SK-N-SH treated with all-trans-retinoic acid at 6 μM for 48 hours (cell line): ENCODE measurements around the gene INCENP.

Source experiments
- ATAC-seq: fragments of 200-7000 bp; cut with Tn5 transposase; 3 replicates; pipeline ENCODE4 v1.9.1; 2020; ENCODE audit warnings: mild to moderate bottlenecking, moderate library complexity
- ARNTL ChIP-seq: fragments of 450-650 bp; formaldehyde crosslinking; IDR thresholded peaks from 2 replicates; pipeline ENCODE4 v1.5.0; 2020; ENCODE audit warnings: low read depth, mild to moderate bottlenecking, moderate library complexity, borderline replicate concordance
- BACH2 ChIP-seq: fragments of 250-450 bp; sonication (Bioruptor Pico); IDR thresholded peaks from 2 replicates; pipeline ENCODE4 v1.9.0; 2021; ENCODE audit warnings: mild to moderate bottlenecking, borderline replicate concordance
- CSDC2 ChIP-seq: fragments of 250-450 bp; sonication (Bioruptor Pico); IDR thresholded peaks from 2 replicates; pipeline ENCODE4 v1.5.0; 2020; ENCODE audit warnings: mild to moderate bottlenecking, moderate library complexity
- ESRRG ChIP-seq: fragments of 250-450 bp; sonication (Bioruptor Pico); IDR thresholded peaks from 2 replicates; pipeline ENCODE4 v1.6.1; 2021; ENCODE audit warnings: mild to moderate bottlenecking
- GLIS3 ChIP-seq: fragments of 250-450 bp; sonication (Bioruptor Pico); IDR thresholded peaks from 2 replicates; pipeline ENCODE4 v1.5.0; 2020; ENCODE audit warnings: mild to moderate bottlenecking, moderate library complexity
- ISL1 ChIP-seq: fragments of 250-450 bp; sonication (Bioruptor Pico); IDR thresholded peaks from 2 replicates; pipeline ENCODE4 v2.1.2; 2022; ENCODE audit warnings: mild to moderate bottlenecking, moderate library complexity
- OSR1 ChIP-seq: fragments of 250-450 bp; sonication (Bioruptor Pico); IDR thresholded peaks from 2 replicates; pipeline ENCODE4 v1.8.0; 2022; ENCODE audit warnings: moderate library complexity, mild to moderate bottlenecking, inconsistent platforms
- PATZ1 ChIP-seq: fragments of 250-450 bp; sonication (Bioruptor Pico); IDR thresholded peaks from 2 replicates; pipeline ENCODE4 v1.8.0; 2020; ENCODE audit warnings: mild to moderate bottlenecking, moderate library complexity, borderline replicate concordance
- POU6F1 ChIP-seq: fragments of 250-450 bp; sonication (Bioruptor Pico); IDR thresholded peaks from 2 replicates; pipeline ENCODE4 v1.8.0; 2021; ENCODE audit warnings: low read depth, mild to moderate bottlenecking, moderate library complexity, borderline replicate concordance
- PPARA ChIP-seq: fragments of 250-450 bp; sonication (Bioruptor Pico); IDR thresholded peaks from 2 replicates; pipeline ENCODE4 v1.5.0; 2020; ENCODE audit warnings: mild to moderate bottlenecking, borderline replicate concordance
- RARB ChIP-seq: fragments of 250-450 bp; sonication (Bioruptor Pico); IDR thresholded peaks from 2 replicates; pipeline ENCODE4 v1.8.0; 2021; ENCODE audit warnings: mild to moderate bottlenecking, moderate library complexity
- SNAI2 ChIP-seq: fragments of 250-450 bp; sonication (Bioruptor Pico); IDR thresholded peaks from 2 replicates; pipeline ENCODE4 v1.5.0; 2020; ENCODE audit warnings: mild to moderate bottlenecking, moderate library complexity
- TCF4 ChIP-seq: fragments of 250-450 bp; sonication (Bioruptor Pico); IDR thresholded peaks from 2 replicates; pipeline ENCODE4 v1.8.0; 2021; ENCODE audit warnings: mild to moderate bottlenecking, moderate library complexity, borderline replicate concordance
- TOX ChIP-seq: fragments of 250-450 bp; sonication (Bioruptor Pico); IDR thresholded peaks from 2 replicates; pipeline ENCODE4 v1.8.0; 2021; ENCODE audit warnings: mild to moderate bottlenecking, moderate library complexity, borderline replicate concordance
- ZC3H10 ChIP-seq: fragments of 250-450 bp; sonication (Bioruptor Pico); IDR thresholded peaks from 2 replicates; pipeline ENCODE4 v1.5.1; 2021; ENCODE audit warnings: mild to moderate bottlenecking, moderate library complexity
- ZFP3 ChIP-seq: fragments of 250-450 bp; sonication (Bioruptor Pico); IDR thresholded peaks from 2 replicates; pipeline ENCODE4 v1.5.0; 2020; ENCODE audit warnings: mild to moderate bottlenecking, moderate library complexity
- ZNF565 ChIP-seq: fragments of 450-650 bp; formaldehyde crosslinking; conservative IDR thresholded peaks from 2 replicates; pipeline ENCODE4 v1.5.0; 2020; ENCODE audit warnings: low read depth, mild to moderate bottlenecking, moderate library complexity
- ZNF70 ChIP-seq: fragments of 450-650 bp; formaldehyde crosslinking; IDR thresholded peaks from 2 replicates; pipeline ENCODE4 v1.5.0; 2020; ENCODE audit warnings: mild to moderate bottlenecking, moderate library complexity
- ZNF8 ChIP-seq: fragments of 450-650 bp; formaldehyde crosslinking; IDR thresholded peaks from 2 replicates; pipeline ENCODE4 v1.5.0; 2020; ENCODE audit warnings: mild to moderate bottlenecking, moderate library complexity
- TF ChIP-seq, protein P1 (sequence below): fragments of 250-450 bp; sonication (Bioruptor Pico); IDR thresholded peaks from 2 replicates; pipeline ENCODE4 v1.5.0; 2020; ENCODE audit warnings: mild to moderate bottlenecking, moderate library complexity
- TF ChIP-seq, protein P2 (sequence below): fragments of 250-450 bp; sonication (Bioruptor Pico); IDR thresholded peaks from 2 replicates; pipeline ENCODE4 v1.5.1; 2021; ENCODE audit warnings: mild to moderate bottlenecking, moderate library complexity

The INCENP gene

GRCh38 chr11:62103141-62103540 is 20.7 kb upstream of the INCENP start:
- TF ChIP-seq RARB (CRISPR knock-in tag) (no peak), PPARA (no peak), ZNF565 (CRISPR knock-in tag) (no peak), ARNTL (CRISPR knock-in tag) (no peak), BACH2 (CRISPR knock-in tag) (no peak), TOX (CRISPR knock-in tag) (no peak), SNAI2 (CRISPR knock-in tag) (no peak), ZNF70 (CRISPR knock-in tag) (no peak), ZFP3 (CRISPR knock-in tag) (no peak), POU6F1 (CRISPR knock-in tag) (no peak), ESRRG (CRISPR knock-in tag) (no peak), ZNF8 (CRISPR knock-in tag) (no peak), CSDC2 (CRISPR knock-in tag) (no peak), ZC3H10 (CRISPR knock-in tag) (no peak), ISL1 (CRISPR knock-in tag) (no peak)
- TF ChIP-seq, protein P1, sequence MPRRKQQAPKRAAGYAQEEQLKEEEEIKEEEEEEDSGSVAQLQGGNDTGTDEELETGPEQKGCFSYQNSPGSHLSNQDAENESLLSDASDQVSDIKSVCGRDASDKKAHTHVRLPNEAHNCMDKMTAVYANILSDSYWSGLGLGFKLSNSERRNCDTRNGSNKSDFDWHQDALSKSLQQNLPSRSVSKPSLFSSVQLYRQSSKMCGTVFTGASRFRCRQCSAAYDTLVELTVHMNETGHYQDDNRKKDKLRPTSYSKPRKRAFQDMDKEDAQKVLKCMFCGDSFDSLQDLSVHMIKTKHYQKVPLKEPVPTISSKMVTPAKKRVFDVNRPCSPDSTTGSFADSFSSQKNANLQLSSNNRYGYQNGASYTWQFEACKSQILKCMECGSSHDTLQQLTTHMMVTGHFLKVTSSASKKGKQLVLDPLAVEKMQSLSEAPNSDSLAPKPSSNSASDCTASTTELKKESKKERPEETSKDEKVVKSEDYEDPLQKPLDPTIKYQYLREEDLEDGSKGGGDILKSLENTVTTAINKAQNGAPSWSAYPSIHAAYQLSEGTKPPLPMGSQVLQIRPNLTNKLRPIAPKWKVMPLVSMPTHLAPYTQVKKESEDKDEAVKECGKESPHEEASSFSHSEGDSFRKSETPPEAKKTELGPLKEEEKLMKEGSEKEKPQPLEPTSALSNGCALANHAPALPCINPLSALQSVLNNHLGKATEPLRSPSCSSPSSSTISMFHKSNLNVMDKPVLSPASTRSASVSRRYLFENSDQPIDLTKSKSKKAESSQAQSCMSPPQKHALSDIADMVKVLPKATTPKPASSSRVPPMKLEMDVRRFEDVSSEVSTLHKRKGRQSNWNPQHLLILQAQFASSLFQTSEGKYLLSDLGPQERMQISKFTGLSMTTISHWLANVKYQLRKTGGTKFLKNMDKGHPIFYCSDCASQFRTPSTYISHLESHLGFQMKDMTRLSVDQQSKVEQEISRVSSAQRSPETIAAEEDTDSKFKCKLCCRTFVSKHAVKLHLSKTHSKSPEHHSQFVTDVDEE: no peak
- TF ChIP-seq, protein P2, sequence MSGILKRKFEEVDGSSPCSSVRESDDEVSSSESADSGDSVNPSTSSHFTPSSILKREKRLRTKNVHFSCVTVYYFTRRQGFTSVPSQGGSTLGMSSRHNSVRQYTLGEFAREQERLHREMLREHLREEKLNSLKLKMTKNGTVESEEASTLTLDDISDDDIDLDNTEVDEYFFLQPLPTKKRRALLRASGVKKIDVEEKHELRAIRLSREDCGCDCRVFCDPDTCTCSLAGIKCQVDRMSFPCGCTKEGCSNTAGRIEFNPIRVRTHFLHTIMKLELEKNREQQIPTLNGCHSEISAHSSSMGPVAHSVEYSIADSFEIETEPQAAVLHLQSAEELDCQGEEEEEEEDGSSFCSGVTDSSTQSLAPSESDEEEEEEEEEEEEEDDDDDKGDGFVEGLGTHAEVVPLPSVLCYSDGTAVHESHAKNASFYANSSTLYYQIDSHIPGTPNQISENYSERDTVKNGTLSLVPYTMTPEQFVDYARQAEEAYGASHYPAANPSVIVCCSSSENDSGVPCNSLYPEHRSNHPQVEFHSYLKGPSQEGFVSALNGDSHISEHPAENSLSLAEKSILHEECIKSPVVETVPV (CRISPR knock-in tag): no peak
- ATAC-seq: no peak

DNA sequence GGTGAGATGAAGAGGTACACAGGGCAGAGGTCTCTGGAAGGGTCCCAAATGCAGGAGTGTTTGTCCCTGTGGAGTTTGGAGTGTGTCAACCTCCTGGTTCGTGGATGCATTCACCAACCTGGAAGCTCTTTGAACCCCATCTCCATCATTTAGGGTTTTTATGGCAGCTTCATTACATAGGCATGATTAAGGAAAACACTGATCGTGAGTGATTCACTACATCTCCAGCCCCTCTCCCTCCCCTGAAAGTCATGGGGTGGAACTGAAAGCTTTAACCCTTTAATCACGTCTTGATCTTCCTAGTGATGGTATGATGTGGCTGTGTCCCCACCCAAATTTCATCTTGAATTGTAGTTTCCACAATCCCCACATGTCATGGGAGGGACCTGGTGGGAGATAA is 19.8 kb upstream of the INCENP start:
- ATAC-seq: no peak
- TF ChIP-seq ZNF8 (CRISPR knock-in tag) (no peak), RARB (CRISPR knock-in tag) (no peak), ISL1 (CRISPR knock-in tag) (no peak), POU6F1 (CRISPR knock-in tag) (no peak), ZFP3 (CRISPR knock-in tag) (no peak), SNAI2 (CRISPR knock-in tag) (no peak), OSR1 (CRISPR knock-in tag) (no peak)
- TF ChIP-seq, protein P1: no peak

GRCh38 chr11:62104816-62105653 is 18.8 kb upstream of the INCENP start:
- TF ChIP-seq TCF4 (CRISPR knock-in tag): no peak
- no peak for TF ChIP-seq GLIS3 (CRISPR knock-in tag)
- no peak for TF ChIP-seq ZNF70 (CRISPR knock-in tag)
- TF ChIP-seq SNAI2 (CRISPR knock-in tag): no peak
- no peak for TF ChIP-seq POU6F1 (CRISPR knock-in tag)
- TF ChIP-seq PATZ1 (CRISPR knock-in tag): no peak
- TF ChIP-seq, all 23 proteins: peak for 0
- ATAC-seq: no peak
